ENCODE data around the gene ETS2.

GRCh38 chr21:38777015-38777414 is 28.7 kb upstream of the ETS2 start:
- TF ChIP-seq PKNOX1 (IDR thresholded peaks at IDR 0.05) (no peak), LEF1 (IDR thresholded peaks at IDR 0.05; ENCODE audit: borderline replicate concordance) (no peak)

All from HEK293T (cell line).